PC-3 (cell line): Measurements from ENCODE around the gene ETNK1. TPM values are rescaled to one million over a fixed set of nuclear protein-coding genes. Genes with fewer than 3 reads are reported as not detected.

Experiments
- ATAC-seq: fragments of 200-7000 bp; cut with Tn5 transposase; 2 replicates; pipeline ENCODE4 v1.9.1; 2020; ENCODE audit warnings: mild to moderate bottlenecking, moderate library complexity
- BruUV-seq: library from RNA; stranded (reverse); fragments of 400-500 nt; replicated peaks from 2 replicates; lab custom pipeline; 2021; lab: Mats Ljungman, UMichigan
- CTCF ChIA-PET: fragments of 300-600 bp; sonication (Branson Sonifier 250); formaldehyde crosslinking; loops from one replicate; lab custom pipeline; 2022; ENCODE audit warnings: antibody characterized with exemption; lab: Charles Lee
- POLR2A ChIA-PET: fragments of 300-600 bp; sonication (Branson Sonifier 250); formaldehyde crosslinking; loops from one replicate; lab custom pipeline; 2022; ENCODE audit warnings: antibody characterized with exemption; ENCODE audit not compliant: unreplicated experiment; lab: Charles Lee
- DNase-seq: peaks from one replicate; pipeline ENCODE4 v3.0.0-alpha.2; 2015
- H2AFZ ChIP-seq: fragments of 300-600 bp; sonication (generic); 2 replicates; pipeline ENCODE4 v1.6.0; 2016; ENCODE audit warnings: antibody characterized with exemption, low read length
- H3F3A ChIP-seq: fragments of 300-600 bp; sonication (generic); one replicate; pipeline ENCODE4 v1.6.0; 2017; ENCODE audit warnings: antibody characterized with exemption, low read length, control low read depth, mild to moderate bottlenecking; ENCODE audit not compliant: unreplicated experiment
- H3K27ac ChIP-seq: fragments of 300-600 bp; sonication (generic); 2 replicates; pipeline ENCODE4 v1.5.1; 2016; ENCODE audit warnings: mild to moderate bottlenecking, low read length
- H3K27me3 ChIP-seq: fragments of 300-600 bp; sonication (generic); 2 replicates; pipeline ENCODE4 v1.6.1; 2016; ENCODE audit warnings: low read length, mixed read lengths
- H3K36me3 ChIP-seq: fragments of 300-600 bp; sonication (generic); 2 replicates; pipeline ENCODE4 v1.6.1; 2016; ENCODE audit warnings: low read depth, mixed run types, low read length, mixed read lengths
- H3K4me1 ChIP-seq: fragments of 300-600 bp; sonication (generic); 2 replicates; pipeline ENCODE4 v1.5.1; 2016; ENCODE audit warnings: low read length; ENCODE audit not compliant: insufficient read depth
- H3K4me2 ChIP-seq: fragments of 300-600 bp; sonication (generic); 2 replicates; pipeline ENCODE4 v1.6.0; 2016; ENCODE audit warnings: low read length
- H3K4me3 ChIP-seq: fragments of 300-600 bp; sonication (generic); 2 replicates; pipeline ENCODE4 v1.5.1; 2016; ENCODE audit warnings: mild to moderate bottlenecking, low read length, mixed read lengths
- H3K79me2 ChIP-seq: fragments of 300-600 bp; sonication (generic); 2 replicates; pipeline ENCODE4 v1.6.1; 2017; ENCODE audit warnings: low read length, mixed read lengths
- H3K9ac ChIP-seq: fragments of 300-600 bp; sonication (generic); 2 replicates; pipeline ENCODE4 v1.6.0; 2016; ENCODE audit warnings: mild to moderate bottlenecking, low read length
- H3K9me2 ChIP-seq: fragments of 300-600 bp; sonication (generic); replicated peaks from 2 replicates; pipeline ENCODE4 v1.6.1; 2016; ENCODE audit warnings: mixed run types, low read length, mixed read lengths
- H3K9me3 ChIP-seq: fragments of 300-600 bp; sonication (generic); 2 replicates; pipeline ENCODE4 v1.6.1; 2016; ENCODE audit warnings: low read length, mixed read lengths
- H4K20me1 ChIP-seq: fragments of 300-600 bp; sonication (generic); 2 replicates; pipeline ENCODE4 v1.6.1; 2016; ENCODE audit warnings: low read length, mixed read lengths
- CTCF ChIP-seq: fragments of 300-600 bp; sonication (generic); conservative IDR thresholded peaks from 2 replicates; pipeline ENCODE4 v1.5.1; 2017; ENCODE audit warnings: antibody characterized with exemption, low read depth, mild to moderate bottlenecking, low read length
- EZH2 ChIP-seq: fragments of 300-600 bp; sonication (generic); IDR thresholded peaks from one replicate; pipeline ENCODE4 v1.6.1; 2017; ENCODE audit warnings: antibody characterized with exemption, mild to moderate bottlenecking, low read length; ENCODE audit not compliant: unreplicated experiment
- EZH2phosphoT487 ChIP-seq: fragments of 300-600 bp; sonication (generic); IDR thresholded peaks from 2 replicates; pipeline ENCODE4 v1.6.1; 2018; ENCODE audit warnings: mild to moderate bottlenecking, antibody characterized with exemption, low read length, borderline replicate concordance
- intact Hi-C: fragments of 100-400 bp; cut with micrococcal nuclease; formaldehyde crosslinking; loops from 2 replicates; pipeline ENCODE4 v1.9.0; 2023
- total RNA-seq: library from RNA; depleted of rRNA; stranded (reverse); fragments of >200 nt; gene quantifications from 2 replicates; pipeline ENCODE4 v1.2.3, GENCODE V29; 2014

The ETNK1 gene
- total RNA-seq, 1 experiment from 2014 or later: 17.8 TPM

GRCh38 chr12:22656376-22656775 lies 31.4 kb downstream of the ETNK1 start:
- Histone ChIP-seq H3K36me3 (peaks cover 7% of the 10 kb centered on the region; the same call in 1 of the 2 replicates), H3K4me1 (peaks cover 23% of the 10 kb centered on the region), H3K4me3 (no peak overlapping the region), H3K79me2 (peaks cover 22% of the 10 kb centered on the region), H3K27me3 (no peaks in the 10 kb centered on the region), H3F3A (no peaks in the 10 kb centered on the region), H3K27ac (no peak overlapping the region), H2AFZ (no peak overlapping the region), H3K9me2 (no peaks in the 10 kb centered on the region), H4K20me1 (no peaks in the 10 kb centered on the region), H3K4me2 (no peak overlapping the region), H3K9ac (no peak overlapping the region), H3K9me3 (no peaks in the 10 kb centered on the region)
- ATAC-seq: no peak
- DNase-seq: no peak
- no TSS peak for BruUV-seq
- intact Hi-C loops: no loop called here
- ChIA-PET CTCF (no interaction called here), POLR2A (no interaction called here)
- TF ChIP-seq EZH2 (no peak), EZH2phosphoT487 (no peak), CTCF (no peak)

GRCh38 chr12:22656831-22657230 lies 31.9 kb downstream of the ETNK1 start:
- peaks cover 22% of the 10 kb centered on the region for H3K79me2 ChIP-seq
- no peak overlapping the region for H3K27ac ChIP-seq
- H3F3A ChIP-seq: no peaks in the 10 kb centered on the region
- ATAC-seq (no peak), DNase-seq (no peak)
- H3K4me1 ChIP-seq: peaks cover 23% of the 10 kb centered on the region
- no peaks in the 10 kb centered on the region for H3K9me2 ChIP-seq
- H3K36me3 ChIP-seq: peaks cover 7% of the 10 kb centered on the region; the same call in 1 of the 2 replicates
- no peaks in the 10 kb centered on the region for H4K20me1 ChIP-seq
- no peak overlapping the region for H2AFZ ChIP-seq
- H3K4me3 ChIP-seq: no peak overlapping the region
- intact Hi-C loops: no loop called here
- BruUV-seq: no TSS peak
- POLR2A ChIA-PET: interaction anchor here (0.6 kb wide), 1 partner anchor 683 kb away, joined by 3 read pairs; no protein-coding TSS in a partner anchor
- CTCF ChIA-PET: no interaction called here
- H3K27me3 ChIP-seq: no peaks in the 10 kb centered on the region
- H3K9ac ChIP-seq: no peak overlapping the region
- H3K4me2 ChIP-seq: no peak overlapping the region
- no peaks in the 10 kb centered on the region for H3K9me3 ChIP-seq
- TF ChIP-seq EZH2phosphoT487: no peak

GRCh38 chr12:22657538-22657937 lies 32.6 kb downstream of the ETNK1 start:
- no peak overlapping the region for H3K9ac ChIP-seq
- no TSS peak for BruUV-seq
- H2AFZ ChIP-seq: no peak overlapping the region
- H3K4me2 ChIP-seq: no peak overlapping the region
- peaks cover 18% of the 10 kb centered on the region for H3K79me2 ChIP-seq
- H3K9me2 ChIP-seq: no peaks in the 10 kb centered on the region
- no peaks in the 10 kb centered on the region for H3F3A ChIP-seq
- TF ChIP-seq EZH2: no peak
- H4K20me1 ChIP-seq: no peaks in the 10 kb centered on the region
- no peak for DNase-seq
- no peaks in the 10 kb centered on the region for H3K9me3 ChIP-seq
- peaks cover 3% of the 10 kb centered on the region; the same call in 1 of the 2 replicates for H3K36me3 ChIP-seq
- H3K4me1 ChIP-seq: peaks cover 23% of the 10 kb centered on the region
- ChIA-PET POLR2A (interaction anchor here (0.6 kb wide), 1 partner anchor 682 kb away, joined by 3 read pairs; no protein-coding TSS in a partner anchor), CTCF (no interaction called here)
- H3K27me3 ChIP-seq: no peaks in the 10 kb centered on the region
- H3K4me3 ChIP-seq: no peak overlapping the region
- peak overlapping the region; percentile 52 for H3K27ac ChIP-seq
- intact Hi-C loops: no loop called here
- 0 out of 2 replicates have a peak, but pooled peaks have one; percentile 17 for ATAC-seq
